Measurements from ENCODE around the gene KAZN.

- TF ChIP-seq CTCF (IDR thresholded peaks at IDR 0.05): no peak
- TF ChIP-seq POLR2A (IDR thresholded peaks at IDR 0.05): no peak
Observed at GRCh38 chr1:14598007-14598497, 433 bp upstream of the KAZN start.
